MCF 10A (cell line): Measurements from ENCODE around the gene CNOT4. TPM values are rescaled to one million over a fixed set of nuclear protein-coding genes. Genes with fewer than 3 reads are reported as not detected.

Experiments used
- BruUV-seq: library from RNA; stranded (reverse); fragments of 400-500 nt; replicated peaks from 2 replicates; lab custom pipeline; 2021; lab: Mats Ljungman, UMichigan
- CTCF ChIA-PET: fragments of 300-600 bp; sonication (Branson Sonifier 250); formaldehyde crosslinking; extraction: SDS; loops from one replicate; lab custom pipeline; 2021; ENCODE audit warnings: antibody characterized with exemption, inconsistent platforms; lab: Yijun Ruan, JAX
- POLR2A ChIA-PET: fragments of 300-600, 350-650 bp; sonication (Branson Sonifier 250); formaldehyde crosslinking; extraction: SDS; loops from one replicate; lab custom pipeline; 2020; ENCODE audit warnings: antibody characterized with exemption, inconsistent platforms; lab: Yijun Ruan, JAX
- DNase-seq: peaks from one replicate; pipeline ENCODE4 v3.0.0-alpha.2; 2018; ENCODE audit not compliant: unreplicated experiment
- H3K27ac Mint-ChIP-seq: one replicate; pipeline ENCODE4 v1.8.0; 2022; ENCODE audit warnings: mild to moderate bottlenecking, low read depth, mixed read lengths; ENCODE audit not compliant: unreplicated experiment
- H3K27me3 Mint-ChIP-seq: one replicate; pipeline ENCODE4 v1.8.0; 2022; ENCODE audit warnings: mixed read lengths; ENCODE audit not compliant: insufficient read depth, unreplicated experiment
- H3K36me3 Mint-ChIP-seq: one replicate; pipeline ENCODE4 v1.8.0; 2022; ENCODE audit warnings: mild to moderate bottlenecking, moderate library complexity, mixed read lengths; ENCODE audit not compliant: insufficient read depth, unreplicated experiment
- H3K4me1 Mint-ChIP-seq: one replicate; pipeline ENCODE4 v1.8.0; 2022; ENCODE audit warnings: mixed read lengths; ENCODE audit not compliant: insufficient read depth, unreplicated experiment
- H3K4me3 Mint-ChIP-seq: one replicate; pipeline ENCODE4 v1.8.0; 2022; ENCODE audit warnings: mild to moderate bottlenecking, moderate library complexity, mixed read lengths; ENCODE audit not compliant: unreplicated experiment
- H3K9me3 Mint-ChIP-seq: one replicate; pipeline ENCODE4 v1.8.0; 2022; ENCODE audit warnings: mixed read lengths; ENCODE audit not compliant: unreplicated experiment
- intact Hi-C: fragments of 100-400 bp; cut with micrococcal nuclease; formaldehyde crosslinking; loops from 2 replicates; pipeline ENCODE4 v1.14.1; 2022
- total RNA-seq: library from RNA; stranded (reverse); gene quantifications from 2 replicates; pipeline ENCODE4 v1.2.3, GENCODE V29; 2022
- TF ChIP-seq, protein P1 (sequence below): fragments of 200-600 bp; IDR thresholded peaks from one replicate; pipeline ENCODE4 v1.8.0; 2022; ENCODE audit warnings: antibody characterized with exemption, mild to moderate bottlenecking; ENCODE audit not compliant: unreplicated experiment

Gene CNOT4
- total RNA-seq, 1 experiment from 2014 or later: 18.5 TPM

DNA sequence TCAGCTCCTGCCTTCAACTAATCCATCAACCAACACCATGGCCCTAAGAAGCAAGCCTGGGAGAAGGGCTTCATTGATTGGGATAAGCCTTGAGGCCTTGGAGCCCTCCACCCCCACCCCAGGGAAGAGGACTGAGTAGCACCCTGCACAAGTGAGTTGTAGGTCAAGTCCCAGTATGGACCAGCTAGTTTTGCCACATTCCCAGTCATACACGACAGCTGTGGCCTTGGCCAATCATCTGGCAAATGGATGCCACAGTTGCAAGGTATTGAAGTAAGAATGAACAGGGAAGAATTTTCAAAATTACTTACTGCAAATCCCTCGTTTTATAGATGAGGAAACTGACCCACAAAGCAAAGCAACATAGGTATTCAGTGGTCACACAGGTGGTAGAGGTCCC, 166.5 kb downstream of the CNOT4 start:
- Mint-ChIP-seq H3K9me3 (no peaks in the 10 kb centered on the region), H3K27ac (no peak overlapping the region), H3K36me3 (no peaks in the 10 kb centered on the region), H3K27me3 (no peaks in the 10 kb centered on the region), H3K4me1 (no peaks in the 10 kb centered on the region), H3K4me3 (no peak overlapping the region)
- TF ChIP-seq, protein P1, sequence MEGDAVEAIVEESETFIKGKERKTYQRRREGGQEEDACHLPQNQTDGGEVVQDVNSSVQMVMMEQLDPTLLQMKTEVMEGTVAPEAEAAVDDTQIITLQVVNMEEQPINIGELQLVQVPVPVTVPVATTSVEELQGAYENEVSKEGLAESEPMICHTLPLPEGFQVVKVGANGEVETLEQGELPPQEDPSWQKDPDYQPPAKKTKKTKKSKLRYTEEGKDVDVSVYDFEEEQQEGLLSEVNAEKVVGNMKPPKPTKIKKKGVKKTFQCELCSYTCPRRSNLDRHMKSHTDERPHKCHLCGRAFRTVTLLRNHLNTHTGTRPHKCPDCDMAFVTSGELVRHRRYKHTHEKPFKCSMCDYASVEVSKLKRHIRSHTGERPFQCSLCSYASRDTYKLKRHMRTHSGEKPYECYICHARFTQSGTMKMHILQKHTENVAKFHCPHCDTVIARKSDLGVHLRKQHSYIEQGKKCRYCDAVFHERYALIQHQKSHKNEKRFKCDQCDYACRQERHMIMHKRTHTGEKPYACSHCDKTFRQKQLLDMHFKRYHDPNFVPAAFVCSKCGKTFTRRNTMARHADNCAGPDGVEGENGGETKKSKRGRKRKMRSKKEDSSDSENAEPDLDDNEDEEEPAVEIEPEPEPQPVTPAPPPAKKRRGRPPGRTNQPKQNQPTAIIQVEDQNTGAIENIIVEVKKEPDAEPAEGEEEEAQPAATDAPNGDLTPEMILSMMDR: no peak
- no TSS peak for BruUV-seq
- ChIA-PET CTCF (interaction anchor here (4.9 kb wide), 1 partner anchor 62 kb away, joined by 41 read pairs; no protein-coding TSS in a partner anchor), POLR2A (no interaction called here)
- no peak for DNase-seq
- intact Hi-C loops: no loop called here

DNA sequence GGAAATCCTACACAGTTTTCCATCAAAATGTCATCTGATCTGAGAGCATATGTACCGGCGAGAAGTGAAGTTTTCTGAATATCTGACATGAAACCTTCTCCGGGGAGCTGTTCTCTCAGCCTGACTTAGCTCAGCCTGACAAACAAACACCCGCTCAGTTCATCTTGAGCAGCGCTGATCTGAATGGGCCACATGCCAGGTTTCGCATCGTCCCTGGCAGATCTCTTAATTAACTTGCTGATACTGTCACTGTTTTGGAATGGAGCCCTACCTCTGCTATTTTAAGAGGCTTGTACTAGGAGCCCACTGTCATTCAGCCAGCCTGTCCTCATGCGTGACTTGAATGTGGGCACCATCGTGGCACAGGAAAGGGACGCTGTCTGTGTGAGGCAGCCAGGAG, 167.0 kb downstream of the CNOT4 start:
- Mint-ChIP-seq H3K4me1 (no peaks in the 10 kb centered on the region), H3K4me3 (no peak overlapping the region), H3K27ac (no peak overlapping the region), H3K36me3 (no peaks in the 10 kb centered on the region), H3K9me3 (no peaks in the 10 kb centered on the region), H3K27me3 (no peaks in the 10 kb centered on the region)
- intact Hi-C loops: no loop called here
- ChIA-PET CTCF (interaction anchor here (1.1 to 4.9 kb wide), 2 partner anchors 42 to 62 kb away, joined by 4 to 41 read pairs; no protein-coding TSS in a partner anchor), POLR2A (no interaction called here)
- no peak for DNase-seq
- TF ChIP-seq, protein P1: no peak
- BruUV-seq: no TSS peak

DNA sequence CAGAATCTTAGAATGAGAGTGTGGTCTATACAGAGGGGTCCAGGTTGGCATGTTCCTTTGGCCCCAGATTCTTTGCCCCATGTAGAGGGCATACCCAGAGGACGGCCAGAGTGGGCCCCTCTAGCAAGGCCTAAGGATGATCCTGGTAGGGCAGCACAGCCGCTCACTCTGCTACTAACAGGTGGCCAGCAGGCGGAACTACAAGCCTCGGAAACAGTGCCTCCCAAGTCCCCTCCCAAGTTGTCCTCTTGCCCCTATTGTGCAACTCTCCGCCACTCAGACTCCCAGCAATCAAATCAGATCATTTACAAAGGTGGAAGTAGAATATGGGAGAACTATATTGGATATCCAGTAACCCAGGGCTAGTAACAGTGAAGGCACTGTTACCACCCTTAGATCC, 168.9 kb downstream of the CNOT4 start:
- H3K36me3 Mint-ChIP-seq: no peaks in the 10 kb centered on the region
- POLR2A ChIA-PET: no interaction called here
- CTCF ChIA-PET: interaction anchor here (0.7 to 4.9 kb wide), 4 partner anchors 60 to 355 kb away, joined by 3 to 41 read pairs (median 5); no protein-coding TSS in a partner anchor

DNA sequence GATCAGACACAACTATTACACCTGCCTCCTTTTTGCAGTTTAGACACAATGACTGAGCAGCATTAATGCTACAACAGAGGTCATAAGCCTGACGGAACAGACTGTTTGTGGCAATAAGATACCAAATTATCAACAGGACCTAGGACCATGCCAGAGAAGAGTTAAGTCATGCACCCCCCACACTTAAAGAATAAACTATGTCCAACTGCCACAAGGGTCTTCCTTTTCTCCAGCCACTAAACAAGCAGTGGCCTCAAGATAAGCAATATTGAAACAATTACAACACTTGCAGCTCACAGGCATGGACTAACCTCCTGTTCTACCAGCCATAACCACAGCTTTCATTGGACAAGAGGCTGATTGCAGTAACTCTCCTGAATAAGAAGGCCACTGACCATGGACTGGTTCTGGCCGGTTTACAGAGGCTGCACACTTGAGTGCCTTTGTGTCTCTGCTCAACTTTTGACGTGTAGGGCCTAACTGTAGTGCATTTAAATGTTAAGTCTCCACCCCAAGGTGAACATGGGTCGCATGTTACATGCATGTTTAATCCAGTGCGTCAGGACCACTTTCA, 171.8 kb downstream of the CNOT4 start:
- H3K9me3 Mint-ChIP-seq: no peaks in the 10 kb centered on the region
- POLR2A ChIA-PET: no interaction called here
- BruUV-seq: no TSS peak
- H3K27me3 Mint-ChIP-seq: no peaks in the 10 kb centered on the region
- H3K4me1 Mint-ChIP-seq: peaks cover 10% of the 10 kb centered on the region
- no peak for DNase-seq
- no peak overlapping the region for H3K27ac Mint-ChIP-seq
- no peaks in the 10 kb centered on the region for H3K36me3 Mint-ChIP-seq
- CTCF ChIA-PET: interaction anchor here (0.8 to 1.4 kb wide), 2 partner anchors 58 to 307 kb away, joined by 3 to 8 read pairs; no protein-coding TSS in a partner anchor
- intact Hi-C loops: no loop called here
- TF ChIP-seq, protein P1: no peak
- no peak overlapping the region for H3K4me3 Mint-ChIP-seq

More for the DNA sequence above, 168.9 kb downstream of the CNOT4 start:
- H3K27ac Mint-ChIP-seq: no peak overlapping the region
- intact Hi-C loops: no loop called here
- BruUV-seq: no TSS peak
- H3K9me3 Mint-ChIP-seq: no peaks in the 10 kb centered on the region
- H3K4me3 Mint-ChIP-seq: no peak overlapping the region
- H3K4me1 Mint-ChIP-seq: no peaks in the 10 kb centered on the region
- no peak for DNase-seq
- TF ChIP-seq, protein P1: no peak
- H3K27me3 Mint-ChIP-seq: no peaks in the 10 kb centered on the region
